GM13977 (cell line): Measurements from ENCODE around the gene ADCYAP1R1.

Source experiments
- DNase-seq: peaks from one replicate; pipeline ENCODE4 v3.0.0; 2012; ENCODE audit warnings: low spot score
- in situ Hi-C: fragments of 300-500 bp; cut with MboI; formaldehyde crosslinking; loops from one replicate; pipeline ENCODE4 v1.12.0; 2022; ENCODE audit warnings: low sequenced_read_pairs, low pct_unique_long_range_greater_than_20kb, mixed read lengths, inconsistent platforms; ENCODE audit not compliant: unreplicated experiment
- TF ChIP-seq, protein P1 (sequence below): IDR thresholded peaks from 2 replicates; pipeline ENCODE4 v1.5.1; 2012; ENCODE audit warnings: mild to moderate bottlenecking, control low read depth; ENCODE audit not compliant: insufficient read depth; ENCODE audit errors: extremely low read depth, missing control alignments

The ADCYAP1R1 gene

GRCh38 chr7:31058122-31058521, 6.0 kb downstream of the ADCYAP1R1 start:
- TF ChIP-seq, protein P1, sequence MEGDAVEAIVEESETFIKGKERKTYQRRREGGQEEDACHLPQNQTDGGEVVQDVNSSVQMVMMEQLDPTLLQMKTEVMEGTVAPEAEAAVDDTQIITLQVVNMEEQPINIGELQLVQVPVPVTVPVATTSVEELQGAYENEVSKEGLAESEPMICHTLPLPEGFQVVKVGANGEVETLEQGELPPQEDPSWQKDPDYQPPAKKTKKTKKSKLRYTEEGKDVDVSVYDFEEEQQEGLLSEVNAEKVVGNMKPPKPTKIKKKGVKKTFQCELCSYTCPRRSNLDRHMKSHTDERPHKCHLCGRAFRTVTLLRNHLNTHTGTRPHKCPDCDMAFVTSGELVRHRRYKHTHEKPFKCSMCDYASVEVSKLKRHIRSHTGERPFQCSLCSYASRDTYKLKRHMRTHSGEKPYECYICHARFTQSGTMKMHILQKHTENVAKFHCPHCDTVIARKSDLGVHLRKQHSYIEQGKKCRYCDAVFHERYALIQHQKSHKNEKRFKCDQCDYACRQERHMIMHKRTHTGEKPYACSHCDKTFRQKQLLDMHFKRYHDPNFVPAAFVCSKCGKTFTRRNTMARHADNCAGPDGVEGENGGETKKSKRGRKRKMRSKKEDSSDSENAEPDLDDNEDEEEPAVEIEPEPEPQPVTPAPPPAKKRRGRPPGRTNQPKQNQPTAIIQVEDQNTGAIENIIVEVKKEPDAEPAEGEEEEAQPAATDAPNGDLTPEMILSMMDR, result no peak
- in situ Hi-C loops, result no loop called here
- DNase-seq, result no peak

GRCh38 chr7:31058688-31059087, 6.6 kb downstream of the ADCYAP1R1 start:
- TF ChIP-seq, protein P1, result no peak
- in situ Hi-C loops, result no loop called here
- DNase-seq, result no peak

- TF ChIP-seq, protein P1, result no peak
- in situ Hi-C loops, result no loop called here
- DNase-seq, result no peak
Measured at GRCh38 chr7:31059551-31059950, 7.4 kb downstream of the ADCYAP1R1 start.

DNA sequence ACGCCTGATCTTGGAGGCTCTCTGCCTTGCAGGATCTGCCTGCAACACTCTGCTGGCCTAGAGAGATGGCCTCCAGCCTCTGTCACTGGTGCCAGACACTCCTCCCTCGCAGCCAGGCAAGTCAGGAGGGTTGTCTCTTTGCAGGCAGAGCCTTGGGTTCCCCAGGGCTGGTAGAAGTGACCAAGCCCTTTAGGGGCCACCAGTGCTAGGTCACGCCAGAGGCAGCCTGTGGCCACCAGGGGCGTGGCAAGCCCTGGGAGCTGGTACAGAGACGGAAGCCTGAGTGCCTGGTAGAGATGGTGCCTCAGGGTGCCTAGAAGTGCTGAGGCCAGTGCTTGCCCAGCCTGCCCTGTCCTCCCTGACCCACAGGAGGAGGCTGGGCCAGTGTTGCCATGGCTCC, 9.1 kb downstream of the ADCYAP1R1 start:
- in situ Hi-C loops, result no loop called here
- TF ChIP-seq, protein P1, result no peak
- no peak for DNase-seq

GRCh38 chr7:31062746-31063435, 10.8 kb downstream of the ADCYAP1R1 start:
- in situ Hi-C loops, result no loop called here
- TF ChIP-seq, protein P1, result no peak
- no peak for DNase-seq

- TF ChIP-seq, protein P1, result no peak
- in situ Hi-C loops, result no loop called here
- DNase-seq, result no peak
Measured at GRCh38 chr7:31065021-31065593, 13.0 kb downstream of the ADCYAP1R1 start.
